Measurements from ENCODE around the gene C3orf20. TPM values are rescaled to one million over a fixed set of nuclear protein-coding genes. Genes with fewer than 3 reads are reported as not detected.
A peak's percentile ranks its signal among the peaks of the same experiment; 100 is the strongest.

The C3orf20 gene
- total and polyA plus RNA-seq, 9 of the 15 experiments (the other 6 are each of a cell fraction or from before 2014, with no cell fraction given), result 0.04 TPM; not detected in 8

GRCh38 chr3:14641346-14641745 is 33.6 kb upstream of the C3orf20 start:
- no peak overlapping the region for H3K4me3 ChIP-seq
- ATAC-seq, result no peak
- ChIA-PET CTCF (ENCODE audit: low intra/inter-chr PET ratio) (no interaction called here), POLR2A (interaction anchor here (0.6 to 1.0 kb wide), 2 partner anchors 10 to 375 kb away, joined by 4 to 5 read pairs; partner anchors contain the start of gene CCDC174)
- no peak overlapping the region for H2AFZ ChIP-seq (ENCODE audit: low read depth, low read length)
- H3K27me3 ChIP-seq (ENCODE audit: control insufficient read depth in 2 of 2, insufficient read depth in 2 of 2, low read length in 2 of 2), result peaks cover 43 to 49% of the 10 kb centered on the region in 2 experiments
- no peaks in the 10 kb centered on the region for H3K9me3 ChIP-seq (replicated peaks; ENCODE audit: control insufficient read depth, insufficient read depth, low read depth, low read length)
- H3K4me2 ChIP-seq (ENCODE audit: insufficient read depth, low read length), result no peak overlapping the region
- no peak for TF ChIP-seq KAT7 (CRISPR knock-in tag; IDR thresholded peaks at IDR 0.05; ENCODE audit: borderline replicate concordance)
- H3K9ac ChIP-seq (ENCODE audit: insufficient read depth in 1 of 2, low read depth in 2 of 2, low read length in 2 of 2), result no peak overlapping the region
- H4K20me1 ChIP-seq (replicated peaks; ENCODE audit: control insufficient read depth, insufficient read depth, low read length), result peaks cover 4% of the 10 kb centered on the region; the same call in 1 of the 2 replicates
- no peaks in the 10 kb centered on the region for H3K79me2 ChIP-seq (ENCODE audit: control insufficient read depth, insufficient read depth, low read length)
- no peak for FAIRE-seq
- peaks cover 6 to 8% of the 10 kb centered on the region in 2 experiments; a peak in 4 of 5 replicates for H3K4me1 ChIP-seq (replicated peaks in 1 of 2; ENCODE audit: control insufficient read depth in 2 of 2, insufficient read depth in 2 of 2, low read length in 2 of 2)
- intact Hi-C loops (cut with micrococcal nuclease), result no loop called here
- in situ Hi-C loops (cut with MboI), result no loop called here
- no peak for DNase-seq (ENCODE audit: extremely low read depth in 1 of 4, low spot score in 3 of 4)
- no TSS peak for BruUV-seq (replicated peaks)
- no peaks in the 10 kb centered on the region for H3K9me1 ChIP-seq (ENCODE audit: control insufficient read depth, insufficient read depth, low read length)
- no peaks in the 10 kb centered on the region for H3K36me3 ChIP-seq (ENCODE audit: control insufficient read depth, insufficient read depth, low read length)
- H3K27ac ChIP-seq (ENCODE audit: extremely low read depth, low read depth, low read length), result no peak overlapping the region
- 0% methylated on average over 4 of the region's 4 CpGs for WGBS (ENCODE audit: insufficient coverage, low coverage, missing lambda C conversion rate)

DNA sequence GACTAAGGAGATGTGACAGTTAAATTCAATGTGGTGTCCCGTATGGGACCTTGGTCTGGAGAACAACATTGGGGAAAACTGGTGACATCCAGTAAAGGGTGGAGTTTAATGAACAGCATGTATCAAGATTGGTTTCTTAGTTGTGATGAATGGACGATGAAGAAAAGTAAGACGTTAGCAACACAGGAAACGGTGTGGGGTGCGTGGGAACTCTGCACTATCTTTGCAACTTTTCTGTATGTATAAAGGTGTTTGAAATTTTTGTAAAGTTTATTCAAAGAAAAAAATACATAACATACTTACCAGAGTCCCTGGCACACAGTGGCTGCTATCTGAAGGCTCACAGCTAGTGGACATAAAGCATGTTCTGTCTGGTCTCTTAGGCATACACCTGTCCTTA is 29.5 kb upstream of the C3orf20 start:
- TF ChIP-seq PHF8 (IDR thresholded peaks at IDR 0.05; ENCODE audit: borderline replicate concordance, low read length), result no peak
- no peak for TF ChIP-seq NKRF (IDR thresholded peaks at IDR 0.05; ENCODE audit: borderline replicate concordance)
- no peak for TF ChIP-seq HMG20B (CRISPR knock-in tag; IDR thresholded peaks at IDR 0.05)
- no peak for TF ChIP-seq MCM2 (IDR thresholded peaks at IDR 0.05; ENCODE audit: low read depth)
- TF ChIP-seq SPI1 (IDR thresholded peaks at IDR 0.05; ENCODE audit: borderline replicate concordance, low read depth, low read length), result no peak
- Histone ChIP-seq H3K4me3 (no peak overlapping the region), H3K9ac (ENCODE audit: insufficient read depth in 1 of 2, low read depth in 2 of 2, low read length in 2 of 2) (no peak overlapping the region), H3K4me2 (ENCODE audit: insufficient read depth, low read length) (no peak overlapping the region), H3K79me2 (ENCODE audit: control insufficient read depth, insufficient read depth, low read length) (no peaks in the 10 kb centered on the region), H3K36me3 (ENCODE audit: control insufficient read depth, insufficient read depth, low read length) (no peaks in the 10 kb centered on the region), H2AFZ (ENCODE audit: low read depth, low read length) (peak overlapping the region; percentile 66; the same call in 1 of the 2 replicates), H3K9me1 (ENCODE audit: control insufficient read depth, insufficient read depth, low read length) (no peaks in the 10 kb centered on the region), H3K4me1 (replicated peaks in 1 of 2; ENCODE audit: control insufficient read depth in 2 of 2, insufficient read depth in 2 of 2, low read length in 2 of 2) (peaks cover 13 to 37% of the 10 kb centered on the region in 2 experiments), H3K27me3 (ENCODE audit: control insufficient read depth in 2 of 2, insufficient read depth in 2 of 2, low read length in 2 of 2) (peaks cover 29% of the 10 kb centered on the region in 2 experiments), H4K20me1 (replicated peaks; ENCODE audit: control insufficient read depth, insufficient read depth, low read length) (peaks cover 4% of the 10 kb centered on the region; the same call in 1 of the 2 replicates), H3K27ac (ENCODE audit: extremely low read depth, low read depth, low read length) (no peak overlapping the region), H3K9me3 (replicated peaks; ENCODE audit: control insufficient read depth, insufficient read depth, low read depth, low read length) (no peaks in the 10 kb centered on the region)
- DNase-seq (ENCODE audit: extremely low read depth in 1 of 4, low spot score in 3 of 4) (no peak), FAIRE-seq (no peak), ATAC-seq (no peak)
- ChIA-PET POLR2A (interaction anchor here (0.6 kb wide), 1 partner anchor 70 kb away, joined by 3 read pairs; no protein-coding TSS in a partner anchor), CTCF (ENCODE audit: low intra/inter-chr PET ratio) (no interaction called here)
- in situ Hi-C loops (cut with MboI), result no loop called here
- intact Hi-C loops (cut with micrococcal nuclease), result no loop called here
- no TSS peak for BruUV-seq (replicated peaks)
- WGBS (ENCODE audit: insufficient coverage, low coverage, missing lambda C conversion rate), result 66% methylated on average over 5 of the region's 5 CpGs
